Gastrocnemius medialis (tissue), 4 donors: ENCODE measurements around the gene RHOU. TPM values are rescaled to one million over a fixed set of nuclear protein-coding genes. Genes with fewer than 3 reads are reported as not detected.
"Not testable (repeated sequence)": the region's sequence is repeated elsewhere in the genome, so short reads cannot be mapped to it uniquely, and the experiment has no call there.

Source experiments
- ATAC-seq, 2 donors: fragments of 150-250 bp; one replicate each; pipeline ENCODE4 v1.9.1; 2016
- DNase-seq, 2 donors: peaks; one replicate each; pipeline ENCODE4 v3.0.0-alpha.2; 2019
- H3K27ac ChIP-seq, 4 donors: fragments of 200-600 bp; sonication (generic); 1 replicate in 1 of 4; 2 replicates in 3 of 4; pipeline ENCODE4 v1.5.1; 2016 to 2018; ENCODE audit warnings: mild to moderate bottlenecking in 2 of 4, moderate library complexity in 1 of 4
- H3K27me3 ChIP-seq, 3 donors: fragments of 200-600 bp; sonication (generic) in 2 of 3; 1 replicate in 1 of 3; 2 replicates in 2 of 3; pipeline versions ENCODE4 v1.5.1 to v1.6.0; 2016 to 2019; ENCODE audit warnings: mild to moderate bottlenecking in 1 of 3, moderate library complexity in 1 of 3
- H3K36me3 ChIP-seq, 2 donors: fragments of 200-600 bp; sonication (generic) in 1 of 2; one replicate each; pipeline ENCODE4 v1.5.1; 2017 to 2018
- H3K4me1 ChIP-seq, 2 donors: fragments of 200-600 bp; sonication (generic) in 1 of 2; one replicate each; pipeline ENCODE4 v1.5.1; 2016 to 2017; ENCODE audit warnings: mild to moderate bottlenecking in 2 of 2
- H3K4me3 ChIP-seq, 4 donors: fragments of 200-600 bp; sonication (generic) in 3 of 4; 1 replicate in 1 of 4; 2 replicates in 3 of 4; pipeline ENCODE4 v1.5.1; 2016 to 2019; ENCODE audit warnings: mild to moderate bottlenecking in 2 of 4
- H3K9me3 ChIP-seq, 3 donors: fragments of 200-600 bp; sonication (generic) in 2 of 3; 1 replicate in 1 of 3; 2 replicates in 2 of 3; pipeline ENCODE4 v1.5.1; 2016 to 2019
- CTCF ChIP-seq, 5 experiments: fragments of 450-650 bp in 3 of 5; fragments of 200-600 bp in 2 of 5; sonication (generic) in 2 of 5; IDR thresholded peaks in 4 of 5; conservative IDR thresholded peaks in 1 of 5; 1 replicate in 4 of 5; 2 replicates in 1 of 5; pipeline ENCODE4 v1.5.1; 2016 to 2019; ENCODE audit warnings: antibody characterized with exemption in 5 of 5, mild to moderate bottlenecking in 3 of 5, moderate library complexity in 3 of 5
- POLR2A ChIP-seq, 2 donors: fragments of 450-650 bp; IDR thresholded peaks; one replicate each; pipeline ENCODE4 v1.6.1; 2017; ENCODE audit warnings: antibody characterized with exemption in 2 of 2, mild to moderate bottlenecking in 2 of 2, moderate library complexity in 2 of 2
- in situ Hi-C, 4 donors: fragments of 200-750 bp; cut with MboI; loops; one replicate each; pipeline versions ENCODE4 v1.15.0 to v1.8.0; 2017; ENCODE audit warnings: low sequenced_read_pairs in 4 of 4
- intact Hi-C: fragments of 100-400 bp; cut with DNase I; formaldehyde crosslinking; loops from one replicate; pipeline ENCODE4 v1.15.1; 2023; ENCODE audit warnings: low total_unique reads
- total RNA-seq, 4 donors: library from RNA; depleted of rRNA; stranded (reverse); fragments of >200 nt; gene quantifications; one replicate each; pipeline versions ENCODE4 v1.1.0 to v1.2.3, GENCODE V29; 2016

Gene RHOU
- total RNA-seq, 4 donors from 2014 or later = 11.8 to 65.2 (median 47.4) TPM

DNA sequence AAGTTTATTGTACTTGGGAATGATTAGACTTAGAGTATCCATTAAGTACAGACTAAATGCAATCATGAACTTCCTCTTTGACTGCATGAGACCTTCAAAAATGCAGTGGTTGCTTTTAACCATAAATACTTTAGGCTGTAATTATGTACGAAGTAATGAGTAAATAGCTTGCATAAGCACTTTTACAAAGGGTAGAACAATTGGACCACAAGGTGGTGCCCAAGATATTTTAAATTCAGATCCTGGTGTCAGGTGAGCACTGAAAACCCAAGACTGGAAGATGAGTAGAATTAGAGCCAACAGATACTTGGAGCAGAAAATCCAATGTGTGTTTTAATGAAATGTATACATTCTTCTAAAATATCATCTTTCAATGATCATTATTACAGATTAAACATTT, 43.4 kb upstream of the RHOU start:
- Histone ChIP-seq H3K36me3 (no peaks in the 10 kb centered on the region), H3K4me1 (no peaks in the 10 kb centered on the region), H3K27me3 (peaks cover 0 to 2% (median 0%) of the 10 kb centered on the region in 3 donors), H3K27ac (no peak overlapping the region), H3K9me3 (no peaks in the 10 kb centered on the region), H3K4me3 (no peak overlapping the region)
- no peak for DNase-seq
- TF ChIP-seq CTCF (IDR thresholded peaks at IDR 0.05 in 4 of 5, conservative IDR thresholded peaks at IDR 0.05 in 1 of 5) (peak; percentile 30 to 53 (median 43)), POLR2A (IDR thresholded peaks at IDR 0.05) (no peak)
- in situ Hi-C loops = no loop called here
- intact Hi-C loops = loop anchor here (1.0 to 2.0 kb wide), 2 partner anchors 465 to 535 kb away; no protein-coding TSS in a partner anchor
- peak; percentile 58 to 65 for ATAC-seq

DNA sequence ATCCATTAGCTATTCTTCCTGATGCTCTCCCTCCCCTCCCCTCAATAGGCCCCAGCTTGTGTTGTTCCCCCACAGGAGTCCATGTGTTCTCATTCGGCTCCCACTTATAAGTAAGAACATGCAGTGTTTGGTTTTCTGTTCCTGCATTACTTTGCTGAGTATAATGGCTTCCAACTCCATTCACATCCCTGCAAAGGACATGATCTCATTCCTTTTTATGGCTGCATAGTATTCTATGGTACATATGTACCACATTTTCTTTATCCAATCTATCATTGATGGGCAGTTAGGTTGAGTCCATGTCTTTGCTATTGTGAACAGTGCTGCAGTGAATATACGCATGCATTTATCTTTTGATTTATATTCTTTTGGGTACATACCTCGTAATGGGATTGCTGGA, 40.8 kb upstream of the RHOU start:
- H3K4me3 ChIP-seq, H3K4me1 ChIP-seq, H3K27me3 ChIP-seq, in situ Hi-C loops, H3K36me3 ChIP-seq, H3K27ac ChIP-seq, intact Hi-C loops, ATAC-seq, DNase-seq, H3K9me3 ChIP-seq: not testable (repeated sequence)

DNA sequence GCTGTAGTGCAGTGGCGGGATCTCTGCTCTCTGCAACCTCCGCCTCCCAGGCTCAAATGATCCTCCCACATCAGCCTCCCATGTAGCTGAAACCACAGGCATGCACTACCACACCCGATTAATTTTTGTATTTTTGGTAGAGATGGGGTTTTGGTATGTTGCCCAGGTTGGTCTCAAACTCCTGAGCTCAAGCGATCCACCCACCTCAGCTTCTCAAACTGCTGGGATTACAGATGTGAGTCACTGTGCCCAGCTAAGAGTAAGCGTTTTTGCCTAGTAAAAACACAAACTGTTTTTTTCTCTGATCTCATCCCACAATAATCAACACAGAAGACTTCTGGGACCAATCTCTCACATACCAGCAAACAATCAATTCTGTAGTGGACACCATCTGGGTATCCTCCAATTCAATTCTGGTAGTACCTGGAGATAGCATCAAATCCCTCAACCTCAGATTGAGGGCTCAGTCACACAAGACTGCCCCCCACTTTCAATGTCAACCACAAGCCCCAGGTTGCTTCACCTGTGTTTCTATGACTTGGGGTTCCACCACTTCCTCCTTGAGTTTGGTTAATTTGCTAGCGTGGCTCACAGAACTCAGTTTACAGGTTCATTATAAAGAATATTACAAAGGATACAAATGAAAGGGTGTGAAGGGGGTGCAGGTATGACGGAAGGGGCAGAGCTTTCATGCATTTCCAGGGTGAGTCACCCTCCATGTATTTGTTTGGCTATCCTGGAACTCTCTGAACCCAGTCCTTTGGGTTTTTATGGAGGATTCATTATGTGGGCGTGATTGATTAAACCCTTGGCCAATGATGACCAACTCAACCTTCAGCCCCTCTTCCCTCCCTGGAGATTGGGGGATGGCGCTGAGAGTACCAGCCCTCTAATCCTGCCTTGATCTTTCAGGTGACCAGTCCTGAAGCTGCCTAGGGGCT, 40.0 kb upstream of the RHOU start:
- ATAC-seq = no peak
- TF ChIP-seq POLR2A (IDR thresholded peaks at IDR 0.05) = no peak
- no peak for TF ChIP-seq CTCF (IDR thresholded peaks at IDR 0.05 in 4 of 5, conservative IDR thresholded peaks at IDR 0.05 in 1 of 5)
- no peaks in the 10 kb centered on the region for H3K27me3 ChIP-seq
- no peak overlapping the region for H3K4me3 ChIP-seq
- no peak for DNase-seq
- no peaks in the 10 kb centered on the region for H3K36me3 ChIP-seq
- in situ Hi-C loops (no loop called here), intact Hi-C loops (no loop called here)
- no peak overlapping the region for H3K27ac ChIP-seq
- H3K9me3 ChIP-seq = no peaks in the 10 kb centered on the region
- H3K4me1 ChIP-seq = no peaks in the 10 kb centered on the region

DNA sequence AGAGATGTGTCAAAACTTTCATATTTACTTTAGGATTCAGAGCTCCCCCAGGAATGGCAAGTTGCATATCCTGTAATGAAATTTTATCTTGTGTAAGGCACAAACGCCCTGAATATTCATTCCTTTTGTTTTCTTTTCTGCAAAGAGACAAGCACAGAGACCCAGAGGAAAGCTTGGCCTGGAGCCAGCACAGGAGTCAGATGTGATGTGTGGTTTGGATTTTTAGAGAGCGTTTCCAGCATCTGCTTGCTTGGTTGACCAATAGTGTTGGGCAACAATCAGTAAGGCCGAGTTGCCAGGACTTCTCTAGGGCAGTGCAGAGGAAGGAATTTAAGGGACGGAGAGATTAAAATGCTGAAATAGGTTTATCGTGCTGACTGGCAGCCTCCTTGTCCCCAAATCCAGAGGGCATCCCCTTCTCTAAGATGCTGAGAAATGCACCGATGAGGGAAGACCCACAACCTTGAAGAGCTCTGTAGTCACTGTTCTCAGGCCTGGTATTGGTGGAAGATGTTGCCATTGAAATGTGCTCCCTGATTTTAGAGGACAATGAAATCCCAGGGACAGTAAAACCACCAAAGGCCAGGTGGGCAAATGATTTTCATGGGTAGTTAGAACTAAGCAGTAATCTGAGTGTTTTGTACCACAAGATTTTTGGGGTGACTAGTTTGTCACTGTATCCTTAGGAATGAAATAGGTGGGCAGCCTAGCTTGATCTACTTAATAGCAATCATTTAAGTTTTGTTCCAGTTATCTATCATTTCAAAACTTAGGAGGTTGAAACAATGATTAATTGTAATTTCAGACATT, 37.9 kb upstream of the RHOU start:
- no peaks in the 10 kb centered on the region for H3K4me1 ChIP-seq
- no peak overlapping the region for H3K4me3 ChIP-seq
- intact Hi-C loops (no loop called here), in situ Hi-C loops (no loop called here)
- H3K27ac ChIP-seq = no peak overlapping the region
- DNase-seq (peak; percentile 39 to 64), ATAC-seq (peak; percentile 65 to 73)
- TF ChIP-seq POLR2A (IDR thresholded peaks at IDR 0.05) (no peak), CTCF (IDR thresholded peaks at IDR 0.05 in 4 of 5, conservative IDR thresholded peaks at IDR 0.05 in 1 of 5) (no peak)
- H3K9me3 ChIP-seq = no peaks in the 10 kb centered on the region
- no peaks in the 10 kb centered on the region for H3K27me3 ChIP-seq
- H3K36me3 ChIP-seq = no peaks in the 10 kb centered on the region

GRCh38 chr1:228698017-228698329, 37.3 kb upstream of the RHOU start:
- Histone ChIP-seq H3K9me3 (no peaks in the 10 kb centered on the region), H3K36me3 (no peaks in the 10 kb centered on the region), H3K27ac (no peak overlapping the region), H3K4me3 (no peak overlapping the region), H3K27me3 (no peaks in the 10 kb centered on the region), H3K4me1 (no peaks in the 10 kb centered on the region)
- TF ChIP-seq CTCF (IDR thresholded peaks at IDR 0.05 in 4 of 5, conservative IDR thresholded peaks at IDR 0.05 in 1 of 5) (no peak), POLR2A (IDR thresholded peaks at IDR 0.05) (no peak)
- intact Hi-C loops (no loop called here), in situ Hi-C loops (no loop called here)
- DNase-seq (no peak), ATAC-seq (no peak)
